AG09309 (cell line): Measurements from ENCODE around the gene ALG14.
A peak's percentile ranks its signal among the peaks of the same experiment; 100 is the strongest.

Source experiments
- DNase-seq: peaks from one replicate; pipeline ENCODE4 v3.0.0-alpha.2; 2010; ENCODE audit warnings: low read depth
- H3K4me3 ChIP-seq: 2 replicates; pipeline ENCODE4 v1.5.1; 2011; ENCODE audit warnings: mild to moderate bottlenecking, low read depth, low read length, moderate library complexity; ENCODE audit not compliant: control insufficient read depth
- TF ChIP-seq, protein P1 (sequence below): IDR thresholded peaks from 2 replicates; pipeline ENCODE4 v1.5.1; 2011; ENCODE audit warnings: mild to moderate bottlenecking, low read depth, low read length, inconsistent platforms; ENCODE audit not compliant: insufficient read depth, control insufficient read depth; ENCODE audit errors: missing control alignments

The ALG14 gene

DNA sequence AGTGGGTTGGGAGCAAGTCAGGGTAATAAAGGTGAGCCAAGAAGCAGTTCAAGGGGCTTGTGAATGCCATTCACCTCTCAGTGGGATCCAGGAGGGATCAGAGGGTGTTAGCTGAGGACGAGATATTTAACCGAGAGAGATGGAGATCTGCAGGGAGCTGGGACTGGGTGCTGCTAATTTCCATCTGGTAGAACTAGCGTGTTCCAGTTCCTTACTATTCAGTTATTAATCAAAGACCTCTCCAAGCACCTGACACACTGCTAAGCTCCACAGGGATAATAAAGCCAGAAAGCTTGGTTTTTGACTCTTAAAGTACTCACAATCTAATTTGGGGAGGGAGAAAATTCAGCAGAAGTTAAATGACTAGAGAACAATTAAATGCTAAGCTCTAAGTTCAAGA lies 57.7 kb downstream of the ALG14 start:
- no peak overlapping the region for H3K4me3 ChIP-seq
- no peak for DNase-seq
- TF ChIP-seq, protein P1, sequence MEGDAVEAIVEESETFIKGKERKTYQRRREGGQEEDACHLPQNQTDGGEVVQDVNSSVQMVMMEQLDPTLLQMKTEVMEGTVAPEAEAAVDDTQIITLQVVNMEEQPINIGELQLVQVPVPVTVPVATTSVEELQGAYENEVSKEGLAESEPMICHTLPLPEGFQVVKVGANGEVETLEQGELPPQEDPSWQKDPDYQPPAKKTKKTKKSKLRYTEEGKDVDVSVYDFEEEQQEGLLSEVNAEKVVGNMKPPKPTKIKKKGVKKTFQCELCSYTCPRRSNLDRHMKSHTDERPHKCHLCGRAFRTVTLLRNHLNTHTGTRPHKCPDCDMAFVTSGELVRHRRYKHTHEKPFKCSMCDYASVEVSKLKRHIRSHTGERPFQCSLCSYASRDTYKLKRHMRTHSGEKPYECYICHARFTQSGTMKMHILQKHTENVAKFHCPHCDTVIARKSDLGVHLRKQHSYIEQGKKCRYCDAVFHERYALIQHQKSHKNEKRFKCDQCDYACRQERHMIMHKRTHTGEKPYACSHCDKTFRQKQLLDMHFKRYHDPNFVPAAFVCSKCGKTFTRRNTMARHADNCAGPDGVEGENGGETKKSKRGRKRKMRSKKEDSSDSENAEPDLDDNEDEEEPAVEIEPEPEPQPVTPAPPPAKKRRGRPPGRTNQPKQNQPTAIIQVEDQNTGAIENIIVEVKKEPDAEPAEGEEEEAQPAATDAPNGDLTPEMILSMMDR, result no peak

DNA sequence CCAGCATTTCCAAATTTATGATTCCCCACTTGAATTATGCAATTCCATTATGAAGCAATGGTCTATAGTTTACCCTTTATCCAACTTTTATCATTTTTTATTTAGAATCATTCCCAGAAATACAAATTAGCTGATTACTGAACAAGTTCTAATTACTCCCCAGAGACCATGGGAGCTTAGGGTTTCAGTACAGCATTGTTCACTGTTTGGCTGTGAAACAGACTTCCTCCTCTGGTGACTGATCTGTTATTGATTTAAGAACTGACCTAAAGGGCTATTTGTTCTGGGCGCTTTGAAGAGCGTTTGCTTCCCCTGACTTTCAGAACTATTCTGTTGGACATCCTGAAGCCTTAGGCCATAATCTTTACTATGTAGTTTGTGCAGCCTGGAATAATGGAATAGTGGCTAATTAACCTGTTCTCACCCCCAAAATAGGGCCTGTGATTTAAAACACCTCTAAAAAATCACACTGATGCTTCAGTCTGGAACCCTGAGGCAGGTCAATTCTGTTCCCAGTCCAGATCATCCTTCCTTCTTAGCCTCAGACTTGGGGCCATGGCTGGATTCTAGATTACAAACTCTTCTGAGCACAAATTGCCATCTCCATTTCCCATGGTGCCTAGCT lies 58.7 kb downstream of the ALG14 start:
- TF ChIP-seq, protein P1, result no peak
- no peak for DNase-seq
- H3K4me3 ChIP-seq, result no peak overlapping the region

- TF ChIP-seq, protein P1, result no peak
- H3K4me3 ChIP-seq, result no peak overlapping the region
- peak; percentile 91 for DNase-seq
Observed at GRCh38 chr1:95012389-95012788, 60.4 kb downstream of the ALG14 start.

DNA sequence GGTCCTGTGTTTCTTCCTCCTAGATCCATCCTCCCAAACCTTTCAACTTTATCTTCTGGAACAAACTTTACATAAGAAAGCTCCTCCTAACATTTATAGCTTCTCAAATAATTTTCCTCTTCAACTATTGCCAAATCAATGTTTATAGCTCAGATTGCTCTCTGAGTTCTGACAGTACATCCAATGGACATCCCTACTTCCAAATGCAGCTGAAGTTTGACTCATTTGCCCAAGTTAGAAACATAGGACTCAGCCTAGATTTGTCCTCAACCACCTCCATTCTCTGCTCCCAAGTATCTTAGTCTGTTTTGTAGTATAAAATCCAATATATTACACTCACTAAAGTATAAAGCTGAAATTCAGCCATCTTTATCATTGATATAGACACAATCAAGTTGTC lies 62.6 kb downstream of the ALG14 start:
- TF ChIP-seq, protein P1, result no peak
- DNase-seq, result no peak
- no peak overlapping the region for H3K4me3 ChIP-seq

- no peak for DNase-seq
- TF ChIP-seq, protein P1, result no peak
- H3K4me3 ChIP-seq, result no peak overlapping the region
Observed at GRCh38 chr1:95007687-95008086, 65.1 kb downstream of the ALG14 start.

GRCh38 chr1:95006681-95007080 lies 66.1 kb downstream of the ALG14 start:
- no peak for DNase-seq
- TF ChIP-seq, protein P1, result no peak
- H3K4me3 ChIP-seq, result no peak overlapping the region
